ENCODE results near the gene CAPN14. TPM values are rescaled to one million over a fixed set of nuclear protein-coding genes. Genes with fewer than 3 reads are reported as not detected.

Gene CAPN14
- total RNA-seq, 1 experiment from 2014 or later: 0.23 TPM

DNA sequence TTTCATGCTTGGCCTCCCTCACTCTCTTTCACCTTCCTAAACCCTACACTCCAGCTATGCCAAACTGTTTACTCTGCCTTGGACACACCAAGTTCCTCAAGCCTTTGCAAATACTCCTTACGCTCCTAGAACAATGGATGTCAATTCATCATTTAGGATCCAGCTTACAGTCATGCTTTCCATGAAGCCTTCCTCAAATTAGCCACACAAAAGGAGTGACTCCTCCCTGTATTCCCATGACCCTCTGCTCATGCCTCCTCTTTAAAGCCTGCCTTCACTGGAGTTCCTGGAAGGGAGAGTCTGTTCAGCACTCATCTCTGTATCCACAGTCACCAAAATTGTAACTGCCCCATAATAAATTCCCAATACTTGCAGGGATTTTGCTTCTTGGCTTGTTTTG is 15.9 kb upstream of the CAPN14 start:
- no TSS peak for BruUV-seq (replicated peaks)
- no peak overlapping the region for H3K27ac Mint-ChIP-seq (ENCODE audit: unreplicated experiment)
- H3K4me3 Mint-ChIP-seq (ENCODE audit: unreplicated experiment): no peak overlapping the region
- ChIA-PET CTCF (no interaction called here), POLR2A (no interaction called here)
- DNase-seq: no peak
- Histone ChIP-seq H3K27me3 (replicated peaks; ENCODE audit: control insufficient read depth, insufficient read depth, low read length) (no peaks in the 10 kb centered on the region), H3K4me1 (no peaks in the 10 kb centered on the region), H3K36me3 (ENCODE audit: control insufficient read depth, insufficient read depth, low read length) (no peaks in the 10 kb centered on the region), H3K9me3 (no peaks in the 10 kb centered on the region), H3K4me3 (ENCODE audit: low read depth, low read length) (no peak overlapping the region)
- no peaks in the 10 kb centered on the region for H3K4me1 Mint-ChIP-seq (ENCODE audit: low read depth, unreplicated experiment)
- H3K27me3 Mint-ChIP-seq (ENCODE audit: insufficient read depth, unreplicated experiment): peaks cover 14% of the 10 kb centered on the region
- H3K36me3 Mint-ChIP-seq (ENCODE audit: insufficient read depth, unreplicated experiment): no peaks in the 10 kb centered on the region
- intact Hi-C loops (cut with micrococcal nuclease; ENCODE audit: unreplicated experiment): no loop called here
- TF ChIP-seq, protein P1, sequence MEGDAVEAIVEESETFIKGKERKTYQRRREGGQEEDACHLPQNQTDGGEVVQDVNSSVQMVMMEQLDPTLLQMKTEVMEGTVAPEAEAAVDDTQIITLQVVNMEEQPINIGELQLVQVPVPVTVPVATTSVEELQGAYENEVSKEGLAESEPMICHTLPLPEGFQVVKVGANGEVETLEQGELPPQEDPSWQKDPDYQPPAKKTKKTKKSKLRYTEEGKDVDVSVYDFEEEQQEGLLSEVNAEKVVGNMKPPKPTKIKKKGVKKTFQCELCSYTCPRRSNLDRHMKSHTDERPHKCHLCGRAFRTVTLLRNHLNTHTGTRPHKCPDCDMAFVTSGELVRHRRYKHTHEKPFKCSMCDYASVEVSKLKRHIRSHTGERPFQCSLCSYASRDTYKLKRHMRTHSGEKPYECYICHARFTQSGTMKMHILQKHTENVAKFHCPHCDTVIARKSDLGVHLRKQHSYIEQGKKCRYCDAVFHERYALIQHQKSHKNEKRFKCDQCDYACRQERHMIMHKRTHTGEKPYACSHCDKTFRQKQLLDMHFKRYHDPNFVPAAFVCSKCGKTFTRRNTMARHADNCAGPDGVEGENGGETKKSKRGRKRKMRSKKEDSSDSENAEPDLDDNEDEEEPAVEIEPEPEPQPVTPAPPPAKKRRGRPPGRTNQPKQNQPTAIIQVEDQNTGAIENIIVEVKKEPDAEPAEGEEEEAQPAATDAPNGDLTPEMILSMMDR (IDR thresholded peaks at IDR 0.05; ENCODE audit: insufficient read depth in 1 of 2, low read depth in 1 of 2, low read length in 1 of 2, severe bottlenecking in 1 of 2, unreplicated experiment in 1 of 2): no peak
- H3K9me3 Mint-ChIP-seq (ENCODE audit: unreplicated experiment): no peaks in the 10 kb centered on the region

- Mint-ChIP-seq H3K36me3 (ENCODE audit: insufficient read depth, unreplicated experiment) (no peaks in the 10 kb centered on the region), H3K4me3 (ENCODE audit: unreplicated experiment) (no peak overlapping the region), H3K9me3 (ENCODE audit: unreplicated experiment) (no peaks in the 10 kb centered on the region), H3K4me1 (ENCODE audit: low read depth, unreplicated experiment) (peaks cover 3% of the 10 kb centered on the region), H3K27me3 (ENCODE audit: insufficient read depth, unreplicated experiment) (peaks cover 16% of the 10 kb centered on the region), H3K27ac (ENCODE audit: unreplicated experiment) (no peak overlapping the region)
- TF ChIP-seq, protein P1 (IDR thresholded peaks at IDR 0.05; ENCODE audit: insufficient read depth in 1 of 2, low read depth in 1 of 2, low read length in 1 of 2, severe bottlenecking in 1 of 2, unreplicated experiment in 1 of 2): no peak
- Histone ChIP-seq H3K4me3 (ENCODE audit: low read depth, low read length) (no peak overlapping the region), H3K36me3 (ENCODE audit: control insufficient read depth, insufficient read depth, low read length) (no peaks in the 10 kb centered on the region), H3K27me3 (replicated peaks; ENCODE audit: control insufficient read depth, insufficient read depth, low read length) (no peaks in the 10 kb centered on the region), H3K4me1 (no peaks in the 10 kb centered on the region), H3K9me3 (no peaks in the 10 kb centered on the region)
- ChIA-PET POLR2A (no interaction called here), CTCF (no interaction called here)
- intact Hi-C loops (cut with micrococcal nuclease; ENCODE audit: unreplicated experiment): no loop called here
- BruUV-seq (replicated peaks): no TSS peak
- no peak for DNase-seq
Observed at GRCh38 chr2:31232586-31232985, 15.3 kb upstream of the CAPN14 start.

DNA sequence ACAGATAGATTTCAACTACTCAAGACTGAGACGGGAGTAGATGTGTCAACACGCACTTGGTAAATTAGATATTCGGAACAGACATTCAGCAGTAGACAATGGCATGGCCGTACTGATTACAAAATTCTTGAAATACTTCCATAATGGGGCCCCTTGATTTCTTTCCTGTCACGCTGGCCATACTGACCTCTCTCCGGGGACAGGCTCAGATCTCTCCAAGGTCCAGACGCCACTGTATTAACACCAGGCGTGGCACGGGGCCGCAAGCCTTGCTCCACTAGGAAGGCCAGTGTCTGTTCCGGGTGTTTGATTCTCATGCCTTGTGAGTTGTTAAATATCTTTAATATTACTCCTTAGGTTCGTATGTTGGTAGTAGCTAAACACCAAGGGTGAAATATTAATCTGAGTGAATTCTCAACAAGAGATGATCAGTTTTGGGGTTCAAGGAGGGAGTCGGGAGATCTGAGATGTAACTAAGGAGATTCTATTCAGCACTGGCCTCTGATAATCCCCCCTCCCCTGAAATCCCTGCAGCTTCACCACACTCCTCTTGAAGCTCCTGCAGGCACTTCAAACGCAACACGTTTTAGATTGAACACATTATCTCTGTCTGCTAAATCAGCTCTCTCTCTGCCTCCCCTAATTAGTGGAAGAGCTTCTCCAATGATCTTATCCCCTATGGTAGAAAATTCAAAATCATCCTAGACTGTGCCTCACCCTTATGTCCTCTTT is 14.4 kb upstream of the CAPN14 start:
- no peaks in the 10 kb centered on the region for H3K36me3 Mint-ChIP-seq (ENCODE audit: insufficient read depth, unreplicated experiment)
- TF ChIP-seq, protein P1 (IDR thresholded peaks at IDR 0.05; ENCODE audit: insufficient read depth in 1 of 2, low read depth in 1 of 2, low read length in 1 of 2, severe bottlenecking in 1 of 2, unreplicated experiment in 1 of 2): no peak
- H3K9me3 Mint-ChIP-seq (ENCODE audit: unreplicated experiment): no peaks in the 10 kb centered on the region
- ChIA-PET CTCF (interaction anchor here (0.8 kb wide), 1 partner anchor 152 kb away, joined by 3 read pairs; no protein-coding TSS in a partner anchor), POLR2A (no interaction called here)
- BruUV-seq (replicated peaks): no TSS peak
- DNase-seq: no peak
- H3K27me3 ChIP-seq (replicated peaks; ENCODE audit: control insufficient read depth, insufficient read depth, low read length): no peaks in the 10 kb centered on the region
- H3K4me3 ChIP-seq (ENCODE audit: low read depth, low read length): no peak overlapping the region
- intact Hi-C loops (cut with micrococcal nuclease; ENCODE audit: unreplicated experiment): no loop called here
- no peaks in the 10 kb centered on the region for H3K9me3 ChIP-seq
- no peaks in the 10 kb centered on the region for H3K4me1 ChIP-seq
- peaks cover 17% of the 10 kb centered on the region for H3K27me3 Mint-ChIP-seq (ENCODE audit: insufficient read depth, unreplicated experiment)
- H3K4me1 Mint-ChIP-seq (ENCODE audit: low read depth, unreplicated experiment): peaks cover 5% of the 10 kb centered on the region
- no peak overlapping the region for H3K4me3 Mint-ChIP-seq (ENCODE audit: unreplicated experiment)
- H3K27ac Mint-ChIP-seq (ENCODE audit: unreplicated experiment): no peak overlapping the region
- no peaks in the 10 kb centered on the region for H3K36me3 ChIP-seq (ENCODE audit: control insufficient read depth, insufficient read depth, low read length)
